HG03342 (cell line): ENCODE data around the gene SEMA3F.

Experiments
- ATAC-seq: cut with Tn5 transposase; IDR thresholded peaks from one replicate; pipeline ENCODE4 v1.9.1; 2021; ENCODE audit warnings: mild to moderate bottlenecking, moderate library complexity; ENCODE audit not compliant: unreplicated experiment

The SEMA3F gene

DNA sequence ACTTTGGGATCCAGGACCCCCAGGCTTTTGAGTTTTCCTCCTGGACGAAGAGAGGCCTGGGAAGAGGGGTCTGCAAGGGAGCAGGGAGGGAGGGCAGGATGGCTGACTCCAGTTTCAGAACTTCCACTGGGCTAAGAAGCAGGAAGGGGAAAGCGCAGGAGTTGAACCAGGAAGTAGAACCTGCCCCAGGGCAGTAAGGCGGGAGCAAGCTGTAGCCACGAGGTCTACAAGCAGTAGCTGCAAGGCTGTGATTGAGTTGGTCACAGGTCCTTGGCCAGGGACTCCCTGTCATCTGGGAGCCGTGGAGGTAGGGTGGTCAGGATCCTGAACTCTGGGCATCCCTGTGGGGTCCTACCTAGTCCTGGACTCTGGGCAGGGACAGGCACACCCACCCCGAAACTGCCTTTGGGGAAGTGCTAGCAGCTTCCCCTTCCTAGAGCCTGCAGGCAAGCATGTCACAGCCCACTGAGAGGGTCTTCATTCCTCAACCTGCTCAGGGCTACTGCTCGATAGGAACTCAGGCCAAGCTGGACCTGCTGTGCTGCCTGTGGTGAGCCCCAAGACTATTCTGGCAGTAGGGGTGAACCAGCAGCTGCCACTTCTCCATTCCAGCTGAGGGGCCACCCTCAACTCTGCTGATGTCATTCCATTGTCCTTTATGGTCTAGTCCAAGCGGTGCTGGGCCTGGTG is 75.1 kb downstream of the SEMA3F start:
- ATAC-seq = no peak

DNA sequence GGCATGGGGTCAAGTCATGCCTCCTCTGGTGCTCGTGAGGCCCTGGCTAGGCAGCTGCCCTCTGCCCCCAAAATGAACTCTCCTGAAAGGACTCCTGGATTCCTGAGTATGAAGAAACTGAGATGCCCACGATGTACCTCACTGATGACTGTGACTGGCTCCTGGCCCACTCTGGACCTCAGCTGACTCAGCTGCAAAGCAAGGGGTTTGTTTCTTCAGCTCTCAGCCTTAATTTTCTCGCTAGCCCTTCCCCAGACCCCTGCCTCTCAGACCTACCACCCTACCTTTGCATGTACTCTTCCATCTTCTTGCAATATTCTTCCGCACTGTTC is 75.6 kb downstream of the SEMA3F start:
- ATAC-seq = no peak

GRCh38 chr3:50231581-50231980 is 76.5 kb downstream of the SEMA3F start:
- no peak for ATAC-seq

GRCh38 chr3:50232303-50232702 is 77.2 kb downstream of the SEMA3F start:
- ATAC-seq = no peak

GRCh38 chr3:50233176-50233575 is 78.1 kb downstream of the SEMA3F start:
- no peak for ATAC-seq

DNA sequence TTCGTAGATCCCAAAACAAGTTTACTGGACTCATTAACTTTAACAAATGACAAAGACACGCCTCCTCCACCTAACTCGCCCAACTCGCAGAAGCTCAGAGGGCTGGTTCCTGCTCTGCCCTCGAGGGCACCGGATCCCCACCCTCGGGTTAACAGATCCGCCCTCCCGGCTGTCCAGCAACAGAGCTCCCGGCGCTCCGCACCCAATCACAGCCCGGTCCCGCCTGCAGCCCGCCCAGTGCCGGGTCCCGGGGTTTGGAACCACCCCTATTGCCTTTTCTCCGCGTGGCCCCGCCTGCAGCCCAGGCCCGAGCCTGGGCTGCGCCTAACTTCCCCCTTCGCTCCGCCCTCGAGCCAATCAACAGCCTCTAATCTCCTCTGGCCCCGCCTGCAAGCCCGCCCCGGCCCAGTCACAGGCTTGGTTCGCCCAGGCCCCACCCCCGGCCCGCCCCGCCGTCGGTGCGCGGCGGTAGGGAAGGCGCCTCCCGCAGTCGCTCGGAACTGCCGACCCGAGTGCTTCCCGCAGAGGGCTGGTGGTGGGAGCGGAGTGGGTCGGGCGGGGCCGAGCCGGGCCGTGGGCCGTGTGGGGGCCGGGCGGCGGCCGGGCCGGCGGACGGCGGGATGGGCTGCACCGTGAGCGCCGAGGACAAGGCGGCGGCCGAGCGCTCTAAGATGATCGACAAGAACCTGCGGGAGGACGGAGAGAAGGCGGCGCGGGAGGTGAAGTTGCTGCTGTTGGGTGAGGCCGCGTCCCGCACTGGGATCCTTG is 80.8 kb downstream of the SEMA3F start, which contains the start of gene GNAI2:
Gene GNAI2, plus strand, starts transcription at position 489 of the 768 bp plus-strand sequence. Its CDS starts 132 bp downstream, at position 621.
- peak; percentile 91 for ATAC-seq

GRCh38 chr3:50236484-50237132 is 81.5 kb downstream of the SEMA3F start:
- no peak for ATAC-seq

- no peak for ATAC-seq
Measured at GRCh38 chr3:50237133-50237651, 82.1 kb downstream of the SEMA3F start.

- ATAC-seq = peak; percentile 27
Measured at GRCh38 chr3:50237754-50238548, 82.8 kb downstream of the SEMA3F start.

- no peak for ATAC-seq
Measured at GRCh38 chr3:50238549-50239026, 83.5 kb downstream of the SEMA3F start.
